ENCODE results near the gene KCNT1. TPM values are rescaled to one million over a fixed set of nuclear protein-coding genes. Genes with fewer than 3 reads are reported as not detected.

The KCNT1 gene
- total RNA-seq, 1 experiment from 2014 or later: not detected

GRCh38 chr9:135748676-135749075, 46.7 kb downstream of the KCNT1 start:
- CTCF ChIA-PET: no interaction called here
- H3K4me2 ChIP-seq: no peak overlapping the region
- no peaks in the 10 kb centered on the region for H3F3A ChIP-seq (ENCODE audit: insufficient read depth, low read depth)
- H3K27me3 ChIP-seq (ENCODE audit: insufficient read depth, low read depth): peaks cover 98% of the 10 kb centered on the region
- TF ChIP-seq EZH2 (IDR thresholded peaks at IDR 0.05; ENCODE audit: low read depth) (no peak), CTCF (conservative IDR thresholded peaks at IDR 0.05) (no peak)
- intact Hi-C loops (cut with micrococcal nuclease; ENCODE audit: unreplicated experiment): no loop called here
- POLR2A ChIA-PET (ENCODE audit: unreplicated experiment): no interaction called here
- H3K4me1 ChIP-seq (replicated peaks; ENCODE audit: insufficient read depth): no peaks in the 10 kb centered on the region
- no peak overlapping the region for H3K4me3 ChIP-seq
- no peaks in the 10 kb centered on the region; the same call in 1 of the 2 replicates for H4K20me1 ChIP-seq (ENCODE audit: insufficient read depth)
- H3K9me3 ChIP-seq (ENCODE audit: insufficient read depth, low read depth): no peaks in the 10 kb centered on the region
- no peaks in the 10 kb centered on the region for H3K9me2 ChIP-seq (ENCODE audit: insufficient read depth)
- BruUV-seq (replicated peaks): no TSS peak
- no peak for DNase-seq
- H3K36me3 ChIP-seq (ENCODE audit: low read depth): no peaks in the 10 kb centered on the region
- no peak overlapping the region for H3K27ac ChIP-seq
- H3K79me2 ChIP-seq (ENCODE audit: low read depth): no peaks in the 10 kb centered on the region
- H2AFZ ChIP-seq: no peak overlapping the region

GRCh38 chr9:135749171-135750045, 47.4 kb downstream of the KCNT1 start:
- TF ChIP-seq EZH2 (IDR thresholded peaks at IDR 0.05; ENCODE audit: low read depth): no peak
- no peak for TF ChIP-seq CTCF (conservative IDR thresholded peaks at IDR 0.05)
- H3K4me2 ChIP-seq: no peak overlapping the region
- DNase-seq: no peak
- BruUV-seq (replicated peaks): no TSS peak
- H3K9me3 ChIP-seq (ENCODE audit: insufficient read depth, low read depth): no peaks in the 10 kb centered on the region
- H3K4me1 ChIP-seq (replicated peaks; ENCODE audit: insufficient read depth): no peaks in the 10 kb centered on the region
- H4K20me1 ChIP-seq (ENCODE audit: insufficient read depth): no peaks in the 10 kb centered on the region
- CTCF ChIA-PET: no interaction called here
- H3K9me2 ChIP-seq (ENCODE audit: insufficient read depth): no peaks in the 10 kb centered on the region
- no peaks in the 10 kb centered on the region for H3K36me3 ChIP-seq (ENCODE audit: low read depth)
- H3F3A ChIP-seq (ENCODE audit: insufficient read depth, low read depth): no peaks in the 10 kb centered on the region
- POLR2A ChIA-PET (ENCODE audit: unreplicated experiment): no interaction called here
- peaks cover 98% of the 10 kb centered on the region for H3K27me3 ChIP-seq (ENCODE audit: insufficient read depth, low read depth)
- H3K4me3 ChIP-seq: no peak overlapping the region
- H3K27ac ChIP-seq: no peak overlapping the region
- no peaks in the 10 kb centered on the region for H3K79me2 ChIP-seq (ENCODE audit: low read depth)
- no peak overlapping the region for H2AFZ ChIP-seq
- intact Hi-C loops (cut with micrococcal nuclease; ENCODE audit: unreplicated experiment): no loop called here

GRCh38 chr9:135750786-135751185, 48.8 kb downstream of the KCNT1 start:
- Histone ChIP-seq H3K4me1 (replicated peaks; ENCODE audit: insufficient read depth) (no peaks in the 10 kb centered on the region), H3K4me2 (no peak overlapping the region), H3K79me2 (ENCODE audit: low read depth) (no peaks in the 10 kb centered on the region), H3F3A (ENCODE audit: insufficient read depth, low read depth) (no peaks in the 10 kb centered on the region), H3K36me3 (ENCODE audit: low read depth) (no peaks in the 10 kb centered on the region), H3K4me3 (no peak overlapping the region), H3K27ac (no peak overlapping the region), H4K20me1 (ENCODE audit: insufficient read depth) (no peaks in the 10 kb centered on the region), H2AFZ (no peak overlapping the region), H3K9me2 (ENCODE audit: insufficient read depth) (no peaks in the 10 kb centered on the region), H3K9me3 (ENCODE audit: insufficient read depth, low read depth) (no peaks in the 10 kb centered on the region), H3K27me3 (ENCODE audit: insufficient read depth, low read depth) (peaks cover 99% of the 10 kb centered on the region)
- intact Hi-C loops (cut with micrococcal nuclease; ENCODE audit: unreplicated experiment): no loop called here
- BruUV-seq (replicated peaks): no TSS peak
- no peak for TF ChIP-seq EZH2 (IDR thresholded peaks at IDR 0.05; ENCODE audit: low read depth)
- no peak for TF ChIP-seq CTCF (conservative IDR thresholded peaks at IDR 0.05)
- CTCF ChIA-PET: interaction anchor here (0.6 kb wide), 1 partner anchor 1576 kb away, joined by 6 read pairs; no protein-coding TSS in a partner anchor
- POLR2A ChIA-PET (ENCODE audit: unreplicated experiment): no interaction called here
- no peak for DNase-seq
